B cell (primary cell): Measurements from ENCODE around the gene CORO1A. TPM values are rescaled to one million over a fixed set of nuclear protein-coding genes. Genes with fewer than 3 reads are reported as not detected.

Experiments used
- ATAC-seq: fragments of 200-7000 bp; cut with Tn5 transposase; one replicate; pipeline ENCODE4 v1.10.0; 2021; ENCODE audit warnings: low read depth, mild to moderate bottlenecking, moderate number of reproducible peaks, moderate library complexity
- CTCF ChIA-PET: fragments of 350-600 bp; sonication (Branson Sonifier 250); formaldehyde crosslinking; loops from one replicate; lab custom pipeline; 2021; ENCODE audit warnings: antibody characterized with exemption, inconsistent platforms; lab: Charles Lee
- POLR2A ChIA-PET: fragments of 350-600 bp; sonication (Branson Sonifier 250); formaldehyde crosslinking; loops from one replicate; lab custom pipeline; 2021; ENCODE audit warnings: antibody characterized with exemption; lab: Charles Lee
- DNase-seq: peaks from one replicate; pipeline ENCODE4 v3.0.0; 2013
- H2AFZ ChIP-seq: 2 replicates; pipeline ENCODE4 v1.6.1; 2012; ENCODE audit warnings: mild to moderate bottlenecking, low read depth, low read length; ENCODE audit not compliant: insufficient read depth, poor library complexity, severe bottlenecking
- H3K27ac ChIP-seq, 2 donors: 1 replicate in 1 of 2; 2 replicates in 1 of 2; pipeline ENCODE4 v1.5.1; 2012 to 2013; ENCODE audit warnings: low read length in 2 of 2, mild to moderate bottlenecking in 2 of 2, moderate library complexity in 1 of 2
- H3K27me3 ChIP-seq, 4 experiments: fragments of 200-600 bp in 1 of 4; sonication (generic) in 1 of 4; replicated peaks in 1 of 4; 1 replicate in 2 of 4; 2 replicates in 2 of 4; pipeline versions ENCODE4 v1.6.1 to v1.7.0; 2013 to 2016; ENCODE audit warnings: low read length in 3 of 4, mild to moderate bottlenecking in 2 of 4, mixed read lengths in 1 of 4, moderate library complexity in 1 of 4; ENCODE audit not compliant: insufficient read depth in 4 of 4, control insufficient read depth in 3 of 4; ENCODE audit errors: control extremely low read depth in 1 of 4
- H3K36me3 ChIP-seq, 2 experiments: replicated peaks in 1 of 2; 1 replicate in 1 of 2; 2 replicates in 1 of 2; pipeline versions ENCODE4 v1.6.1 to v1.7.1; 2013; ENCODE audit warnings: low read length in 1 of 2; ENCODE audit not compliant: insufficient read depth in 2 of 2, control insufficient read depth in 1 of 2; ENCODE audit errors: control extremely low read depth in 1 of 2, extremely low read depth in 1 of 2
- H3K4me1 ChIP-seq, 2 donors: fragments of 200-600 bp in 1 of 2; sonication (generic) in 1 of 2; 1 replicate in 1 of 2; 2 replicates in 1 of 2; pipeline versions ENCODE4 v1.5.1 to v1.6.1; 2013 to 2017; ENCODE audit warnings: low read length in 2 of 2; ENCODE audit not compliant: control insufficient read depth in 2 of 2, insufficient read depth in 2 of 2
- H3K4me2 ChIP-seq: replicated peaks from 2 replicates; pipeline ENCODE3; 2012; ENCODE audit warnings: mild to moderate bottlenecking, low read depth, low read length; ENCODE audit not compliant: poor library complexity, severe bottlenecking
- H3K4me3 ChIP-seq, 5 experiments: fragments of 200-600 bp in 1 of 5; sonication (generic) in 1 of 5; 1 replicate in 3 of 5; 2 replicates in 2 of 5; pipeline versions ENCODE4 v1.5.1 to v1.7.0; 2011 to 2016; ENCODE audit warnings: low read length in 4 of 5, mild to moderate bottlenecking in 4 of 5, low read depth in 2 of 5, control low read depth in 1 of 5, moderate library complexity in 1 of 5; ENCODE audit not compliant: insufficient read depth in 1 of 5; ENCODE audit errors: control extremely low read depth in 1 of 5, extremely low read depth in 1 of 5
- H3K79me2 ChIP-seq: fragments of 200-600 bp; sonication (generic); one replicate; pipeline ENCODE4 v1.6.0; 2016; ENCODE audit warnings: low read length; ENCODE audit not compliant: control insufficient read depth, insufficient read depth
- H3K9ac ChIP-seq: fragments of 200-600 bp; sonication (generic); 2 replicates; pipeline ENCODE4 v1.6.1; 2017; ENCODE audit warnings: mild to moderate bottlenecking, low read length, moderate library complexity
- H3K9me3 ChIP-seq, 3 donors: one replicate each; pipeline versions ENCODE4 v1.6.1 to v1.7.1; 2013; ENCODE audit warnings: low read length in 2 of 3; ENCODE audit not compliant: control insufficient read depth in 2 of 3, insufficient read depth in 1 of 3; ENCODE audit errors: control extremely low read depth in 1 of 3
- H4K20me1 ChIP-seq: 2 replicates; pipeline ENCODE4 v1.6.0; 2012; ENCODE audit warnings: mild to moderate bottlenecking, low read length; ENCODE audit not compliant: insufficient read depth, control insufficient read depth, poor library complexity, severe bottlenecking
- H3K27ac Mint-ChIP-seq: one replicate; pipeline ENCODE4 v1.8.0; 2021; ENCODE audit warnings: mixed read lengths
- H3K27me3 Mint-ChIP-seq: one replicate; pipeline ENCODE4 v1.8.0; 2021; ENCODE audit warnings: mixed read lengths
- H3K4me1 Mint-ChIP-seq: one replicate; pipeline ENCODE4 v1.8.0; 2021; ENCODE audit warnings: mixed read lengths
- H3K4me3 Mint-ChIP-seq: one replicate; pipeline ENCODE4 v1.8.0; 2021; ENCODE audit warnings: mixed read lengths
- H3K9me3 Mint-ChIP-seq: one replicate; pipeline ENCODE4 v1.8.0; 2022; ENCODE audit warnings: mixed read lengths; ENCODE audit not compliant: insufficient read depth
- EZH2 ChIP-seq: IDR thresholded peaks from 2 replicates; pipeline ENCODE4 v1.6.1; 2012; ENCODE audit warnings: borderline replicate concordance, low read depth, mild to moderate bottlenecking, moderate library complexity, low read length; ENCODE audit not compliant: insufficient read depth, poor library complexity, severe bottlenecking
- WGBS: methylation state at CpG from one replicate; pipeline ENCODE4 v1.1.5; 2013; ENCODE audit warnings: missing lambda C conversion rate; ENCODE audit not compliant: insufficient coverage; 5-methylcytosine and 5-hydroxymethylcytosine counted together
- intact Hi-C: fragments of 100-400 bp; cut with micrococcal nuclease; formaldehyde crosslinking; loops from one replicate; pipeline ENCODE4 v1.10.0; 2022
- polyA plus RNA-seq: library from polyadenylated mRNA; depleted of rRNA; stranded (reverse); fragments of >200 nt; gene quantifications from 2 replicates; pipeline ENCODE4 v1.2.3, GENCODE V29; 2012
- total RNA-seq, 2 donors: library from RNA; stranded (reverse); fragments of 120-200 nt in 1 of 2; gene quantifications; 1 replicate in 1 of 2; 2 replicates in 1 of 2; pipeline versions ENCODE4 v1.2.3 to v1.2.4, GENCODE V29; 2013 to 2022
- TF ChIP-seq, protein P1 (sequence below): fragments of 200-600 bp; IDR thresholded peaks from one replicate; pipeline ENCODE4 v1.8.0; 2022; ENCODE audit warnings: antibody characterized with exemption, mild to moderate bottlenecking

CORO1A gene
- total and polyA plus RNA-seq, 2 donors (not counting 1 experiment from before 2014, with no cell fraction given), result 653 to 1,555 TPM

DNA sequence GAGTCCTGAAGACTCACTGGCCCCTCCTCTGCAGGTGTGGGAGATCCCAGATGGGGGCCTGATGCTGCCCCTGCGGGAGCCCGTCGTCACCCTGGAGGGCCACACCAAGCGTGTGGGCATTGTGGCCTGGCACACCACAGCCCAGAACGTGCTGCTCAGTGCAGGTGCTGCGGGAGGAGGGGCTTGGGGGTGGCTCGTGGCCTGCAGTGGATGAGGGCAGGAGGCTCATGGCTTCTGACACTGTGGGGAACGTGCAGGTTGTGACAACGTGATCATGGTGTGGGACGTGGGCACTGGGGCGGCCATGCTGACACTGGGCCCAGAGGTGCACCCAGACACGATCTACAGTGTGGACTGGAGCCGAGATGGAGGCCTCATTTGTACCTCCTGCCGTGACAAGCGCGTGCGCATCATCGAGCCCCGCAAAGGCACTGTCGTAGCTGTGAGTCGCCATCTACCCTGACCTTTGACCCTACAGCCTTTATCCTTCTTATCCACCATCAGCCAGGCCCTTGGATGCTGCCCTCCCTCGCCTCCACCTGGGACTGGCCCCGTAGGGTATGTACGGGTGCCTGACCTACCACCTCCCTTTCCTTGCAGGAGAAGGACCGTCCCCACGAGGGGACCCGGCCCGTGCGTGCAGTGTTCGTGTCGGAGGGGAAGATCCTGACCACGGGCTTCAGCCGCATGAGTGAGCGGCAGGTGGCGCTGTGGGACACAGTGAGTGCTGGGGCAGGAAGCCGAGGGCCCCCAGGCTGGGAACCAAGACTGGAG, 3.6 kb downstream of the CORO1A start:
- H3K27me3 Mint-ChIP-seq, result no peaks in the 10 kb centered on the region
- peaks cover 46% of the 10 kb centered on the region for H3K79me2 ChIP-seq

More for the DNA sequence above, 3.6 kb downstream of the CORO1A start:
- peaks cover 40 to 47% of the 10 kb centered on the region in 2 donors for H3K4me1 ChIP-seq
- H3K27me3 ChIP-seq, result no peaks in the 10 kb centered on the region
- DNase-seq (peak; percentile 82), ATAC-seq (no peak)
- WGBS, result 35% methylated on average over 33 of the region's 36 CpGs
- peak overlapping the region; percentile 97 for H3K4me2 ChIP-seq
- H3K9ac ChIP-seq, result peak overlapping the region; percentile 98
- no peak overlapping the region for H2AFZ ChIP-seq
- H3K9me3 Mint-ChIP-seq, result no peaks in the 10 kb centered on the region
- CTCF ChIA-PET, result interaction anchor here (0.6 to 4.8 kb wide), 2 partner anchors 46 to 95 kb away, joined by 3 to 49 read pairs; partner anchors contain the start of gene TBX6
- H3K9me3 ChIP-seq, result no peaks in the 10 kb centered on the region
- POLR2A ChIA-PET, result interaction anchor here (4.9 kb wide), 1 partner anchor 93 kb away, joined by 97 read pairs; the partner anchor contains the start of genes TBX6 and YPEL3
- H3K4me3 Mint-ChIP-seq, result peak overlapping the region; percentile 90
- H3K36me3 ChIP-seq, result peaks cover 0 to 42% of the 10 kb centered on the region in 2 experiments
- H3K27ac ChIP-seq, result peak overlapping the region; percentile 78 to 87
- no peak for TF ChIP-seq EZH2
- TF ChIP-seq, protein P1, sequence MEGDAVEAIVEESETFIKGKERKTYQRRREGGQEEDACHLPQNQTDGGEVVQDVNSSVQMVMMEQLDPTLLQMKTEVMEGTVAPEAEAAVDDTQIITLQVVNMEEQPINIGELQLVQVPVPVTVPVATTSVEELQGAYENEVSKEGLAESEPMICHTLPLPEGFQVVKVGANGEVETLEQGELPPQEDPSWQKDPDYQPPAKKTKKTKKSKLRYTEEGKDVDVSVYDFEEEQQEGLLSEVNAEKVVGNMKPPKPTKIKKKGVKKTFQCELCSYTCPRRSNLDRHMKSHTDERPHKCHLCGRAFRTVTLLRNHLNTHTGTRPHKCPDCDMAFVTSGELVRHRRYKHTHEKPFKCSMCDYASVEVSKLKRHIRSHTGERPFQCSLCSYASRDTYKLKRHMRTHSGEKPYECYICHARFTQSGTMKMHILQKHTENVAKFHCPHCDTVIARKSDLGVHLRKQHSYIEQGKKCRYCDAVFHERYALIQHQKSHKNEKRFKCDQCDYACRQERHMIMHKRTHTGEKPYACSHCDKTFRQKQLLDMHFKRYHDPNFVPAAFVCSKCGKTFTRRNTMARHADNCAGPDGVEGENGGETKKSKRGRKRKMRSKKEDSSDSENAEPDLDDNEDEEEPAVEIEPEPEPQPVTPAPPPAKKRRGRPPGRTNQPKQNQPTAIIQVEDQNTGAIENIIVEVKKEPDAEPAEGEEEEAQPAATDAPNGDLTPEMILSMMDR, result peak; percentile 89
- peak overlapping the region in 4 of 5 experiments; percentile 95 to 99 (median 98) for H3K4me3 ChIP-seq
- intact Hi-C loops, result no loop called here
- peaks cover 40% of the 10 kb centered on the region for H3K4me1 Mint-ChIP-seq
- H3K27ac Mint-ChIP-seq, result peak overlapping the region; percentile 99
- H4K20me1 ChIP-seq, result peaks cover 42% of the 10 kb centered on the region
